ENCODE measurements around the gene PIM1. TPM values are rescaled to one million over a fixed set of nuclear protein-coding genes. Genes with fewer than 3 reads are reported as not detected.

Gene PIM1
- total and polyA plus RNA-seq, 3 donors from 2014 or later: 20.4 to 30.8 (median 28.0) TPM

- Histone ChIP-seq H3K27ac (no peak overlapping the region), H3K4me3 (no peak overlapping the region), H3K9me3 (no peaks in the 10 kb centered on the region), H3K27me3 (no peaks in the 10 kb centered on the region), H3K36me3 (ENCODE audit: low read depth, missing control alignments) (no peaks in the 10 kb centered on the region), H3K4me1 (peaks cover 6% of the 10 kb centered on the region)
- no peak for DNase-seq
- intact Hi-C loops (cut with DNase I; ENCODE audit: low total_unique reads): no loop called here
- TF ChIP-seq CTCF (IDR thresholded peaks at IDR 0.05) (no peak), POLR2A (IDR thresholded peaks at IDR 0.05) (no peak)
- WGBS, 2 donors: 78 to 82% methylated on average over 11 of the region's 11 CpGs
These were observed 35.4 kb upstream of the PIM1 start for GRCh38 chr6:37134396-37135191.

- no peaks in the 10 kb centered on the region for H3K27me3 ChIP-seq
- no peak for DNase-seq
- H3K36me3 ChIP-seq (ENCODE audit: low read depth, missing control alignments): no peaks in the 10 kb centered on the region
- peaks cover 5% of the 10 kb centered on the region for H3K4me1 ChIP-seq
- no peak for TF ChIP-seq CTCF (IDR thresholded peaks at IDR 0.05)
- TF ChIP-seq POLR2A (IDR thresholded peaks at IDR 0.05): no peak
- H3K27ac ChIP-seq: no peak overlapping the region
- intact Hi-C loops (cut with DNase I; ENCODE audit: low total_unique reads): no loop called here
- H3K4me3 ChIP-seq: no peak overlapping the region
- 78 to 79% methylated on average over 9 of the region's 9 CpGs for WGBS, 2 donors
- no peaks in the 10 kb centered on the region for H3K9me3 ChIP-seq
These were observed 33.9 kb upstream of the PIM1 start for GRCh38 chr6:37135835-37136694.

- no peak overlapping the region for H3K4me3 ChIP-seq
- no peaks in the 10 kb centered on the region for H3K9me3 ChIP-seq
- TF ChIP-seq POLR2A (IDR thresholded peaks at IDR 0.05) (no peak), CTCF (IDR thresholded peaks at IDR 0.05) (no peak)
- peaks cover 1% of the 10 kb centered on the region for H3K4me1 ChIP-seq
- intact Hi-C loops (cut with DNase I; ENCODE audit: low total_unique reads): no loop called here
- H3K36me3 ChIP-seq (ENCODE audit: low read depth, missing control alignments): no peaks in the 10 kb centered on the region
- no peaks in the 10 kb centered on the region for H3K27me3 ChIP-seq
- no peak overlapping the region for H3K27ac ChIP-seq
- DNase-seq: no peak
- 75 to 84% methylated on average over 7 of the region's 7 CpGs for WGBS, 2 donors
These were observed 33.1 kb upstream of the PIM1 start for GRCh38 chr6:37136821-37137200.

GRCh38 chr6:37137201-37138090 lies 32.5 kb upstream of the PIM1 start:
- no peaks in the 10 kb centered on the region for H3K27me3 ChIP-seq
- WGBS, 2 donors: 50 to 53% methylated on average over 19 of the region's 19 CpGs

More at GRCh38 chr6:37137201-37138090, 32.5 kb upstream of the PIM1 start:
- no peaks in the 10 kb centered on the region for H3K36me3 ChIP-seq (ENCODE audit: low read depth, missing control alignments)
- no peak for DNase-seq
- intact Hi-C loops (cut with DNase I; ENCODE audit: low total_unique reads): no loop called here
- no peaks in the 10 kb centered on the region for H3K9me3 ChIP-seq
- H3K4me1 ChIP-seq: peaks cover 4% of the 10 kb centered on the region
- no peak for TF ChIP-seq CTCF (IDR thresholded peaks at IDR 0.05)
- no peak for TF ChIP-seq POLR2A (IDR thresholded peaks at IDR 0.05)
- H3K27ac ChIP-seq: no peak overlapping the region
- no peak overlapping the region for H3K4me3 ChIP-seq
